ENCODE measurements around the gene EDC4. TPM values are rescaled to one million over a fixed set of nuclear protein-coding genes. Genes with fewer than 3 reads are reported as not detected.

Gene EDC4
- total and polyA plus RNA-seq, 12 donors, result 34.0 to 115 (median 58.7) TPM

DNA sequence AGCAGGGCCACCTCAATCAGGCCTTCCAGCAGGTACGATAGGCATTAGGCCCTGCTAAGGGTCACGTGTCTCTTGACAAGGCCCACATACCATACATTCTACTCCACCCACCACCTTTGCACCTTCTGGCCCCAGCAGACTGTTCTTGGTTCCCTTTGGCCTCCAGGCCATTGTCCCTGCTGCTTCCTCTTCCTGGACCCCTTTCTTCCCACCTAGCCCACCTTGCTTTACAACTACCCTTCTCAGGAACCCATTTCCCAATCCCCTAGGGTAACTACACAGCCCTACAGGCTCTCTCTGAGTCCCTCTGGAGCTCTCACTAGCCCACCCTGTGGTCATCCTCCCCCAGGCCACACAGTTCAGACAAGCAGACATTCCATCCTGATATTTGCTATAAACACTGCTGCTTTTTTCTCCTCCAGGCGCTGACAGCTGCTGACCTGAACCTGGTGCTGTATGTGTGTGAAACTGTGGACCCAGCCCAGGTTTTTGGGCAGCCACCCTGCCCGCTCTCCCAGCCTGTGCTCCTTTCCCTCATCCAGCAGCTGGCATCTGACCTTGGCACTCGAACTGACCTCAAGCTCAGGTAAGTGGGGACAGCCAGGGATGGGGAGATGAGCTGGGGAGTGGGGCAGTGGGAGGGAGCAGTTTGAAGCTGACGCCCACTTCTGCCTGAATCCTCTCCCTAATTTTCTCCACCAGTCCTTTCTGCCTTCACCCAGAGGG is 10.5 kb downstream of the EDC4 start:
- peak overlapping the region in 2 of 5 donors; percentile 52 to 98 for H3K27ac ChIP-seq
- intact Hi-C loops (cut with DNase I), result loop anchor here (5.0 kb wide), 1 partner anchor 44 kb away; no protein-coding TSS in a partner anchor
- no peaks in the 10 kb centered on the region for H3K9me3 ChIP-seq (replicated peaks in 1 of 3)
- peaks cover 0 to 65% of the 10 kb centered on the region in 2 donors for H3K36me3 ChIP-seq (replicated peaks in 1 of 2)
- TF ChIP-seq POLR2A (IDR thresholded peaks at IDR 0.05), result no peak
- H3K4me3 ChIP-seq, result no peak overlapping the region
- H3K27me3 ChIP-seq, result no peaks in the 10 kb centered on the region
- DNase-seq, result no peak
- WGBS, 4 donors, result 70 to 79% (median 74%) methylated on average over 6 of the region's 6 CpGs
- H3K4me1 ChIP-seq (replicated peaks in 1 of 2), result peaks cover 11 to 32% of the 10 kb centered on the region in 2 donors

DNA sequence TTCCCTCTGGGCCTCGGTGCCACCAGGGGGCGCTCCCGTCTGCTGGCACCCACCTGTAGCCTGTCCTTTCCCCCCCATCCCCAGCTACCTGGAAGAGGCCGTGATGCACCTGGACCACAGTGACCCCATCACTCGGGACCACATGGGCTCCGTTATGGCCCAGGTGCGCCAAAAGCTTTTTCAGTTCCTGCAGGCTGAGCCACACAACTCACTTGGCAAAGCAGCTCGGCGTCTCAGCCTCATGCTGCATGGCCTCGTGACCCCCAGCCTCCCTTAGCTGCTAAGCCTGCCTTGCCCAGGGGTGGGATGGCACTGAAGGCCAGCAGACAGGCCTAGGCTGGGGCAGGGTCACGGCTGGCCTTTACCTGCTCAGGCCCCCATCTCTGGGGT is 11.0 kb downstream of the EDC4 start:
- TF ChIP-seq CTCF (IDR thresholded peaks at IDR 0.05), result peak; percentile 58 to 81 (median 76)
- TF ChIP-seq POLR2A (IDR thresholded peaks at IDR 0.05), result no peak
- no peak overlapping the region for H3K4me3 ChIP-seq
- no peaks in the 10 kb centered on the region for H3K9me3 ChIP-seq (replicated peaks in 1 of 3)
- H3K4me1 ChIP-seq (replicated peaks in 1 of 2), result peaks cover 11 to 32% of the 10 kb centered on the region in 2 donors
- DNase-seq, result peak; percentile 36 to 72 (median 61)
- no peaks in the 10 kb centered on the region for H3K27me3 ChIP-seq
- 33 to 65% (median 63%) methylated on average over 5 to 11 of the region's 11 CpGs for WGBS, 4 donors
- peak overlapping the region in 4 of 5 donors; percentile 4 to 83 (median 54) for H3K27ac ChIP-seq
- intact Hi-C loops (cut with DNase I), result loop anchor here (5.0 kb wide), 1 partner anchor 43 kb away; no protein-coding TSS in a partner anchor
- H3K36me3 ChIP-seq (replicated peaks in 1 of 2), result peaks cover 0 to 59% of the 10 kb centered on the region in 2 donors

GRCh38 chr16:67884684-67885083 is 11.8 kb downstream of the EDC4 start, which contains the start of gene NRN1L:
TSS of gene NRN1L (plus strand) at chr16:67884885. CDS start at chr16:67884904, 19 bp downstream.
- no peak for TF ChIP-seq CTCF (IDR thresholded peaks at IDR 0.05)
- no peak for TF ChIP-seq POLR2A (IDR thresholded peaks at IDR 0.05)
- Histone ChIP-seq H3K27me3 (no peaks in the 10 kb centered on the region), H3K4me3 (no peak within 1 kb of the TSS), H3K27ac (peak within 1 kb of the TSS in 4 of 5 donors; percentile 4 to 83 (median 58)), H3K9me3 (replicated peaks in 1 of 3) (no peaks in the 10 kb centered on the region), H3K4me1 (replicated peaks in 1 of 2) (peaks cover 11 to 32% of the 10 kb centered on the region in 2 donors), H3K36me3 (replicated peaks in 1 of 2) (peaks cover 0 to 51% of the 10 kb centered on the region in 2 donors)
- intact Hi-C loops (cut with DNase I), result loop anchor here (5.0 kb wide), 1 partner anchor 43 kb away; no protein-coding TSS in a partner anchor
- DNase-seq, result peak; percentile 93 to 96 (median 95)
- WGBS, 4 donors, result 22 to 39% (median 26%) methylated on average over 13 to 22 of the region's 22 CpGs

GRCh38 chr16:67885545-67885944 is 12.7 kb downstream of the EDC4 start:
- 87 to 94% (median 92%) methylated on average over 10 to 12 of the region's 12 CpGs for WGBS, 4 donors
- DNase-seq, result no peak
- H3K4me1 ChIP-seq (replicated peaks in 1 of 2), result peaks cover 11 to 32% of the 10 kb centered on the region in 2 donors
- no peaks in the 10 kb centered on the region for H3K9me3 ChIP-seq (replicated peaks in 1 of 3)
- H3K36me3 ChIP-seq (replicated peaks in 1 of 2), result peaks cover 0 to 42% of the 10 kb centered on the region in 2 donors
- TF ChIP-seq POLR2A (IDR thresholded peaks at IDR 0.05), result no peak
- TF ChIP-seq CTCF (IDR thresholded peaks at IDR 0.05), result no peak
- intact Hi-C loops (cut with DNase I), result no loop called here
- H3K27me3 ChIP-seq, result no peaks in the 10 kb centered on the region
- no peak overlapping the region for H3K4me3 ChIP-seq
- H3K27ac ChIP-seq, result no peak overlapping the region

Measured in adrenal gland (tissue), 12 donors.